Measurements from ENCODE around the gene FCSK. TPM values are rescaled to one million over a fixed set of nuclear protein-coding genes. Genes with fewer than 3 reads are reported as not detected.

Gene FCSK
- total and polyA plus RNA-seq, 10 of the 15 experiments (the other 5 are each of a cell fraction or from before 2014, with no cell fraction given): 0.60 to 17.6 (median 7.4) TPM

DNA sequence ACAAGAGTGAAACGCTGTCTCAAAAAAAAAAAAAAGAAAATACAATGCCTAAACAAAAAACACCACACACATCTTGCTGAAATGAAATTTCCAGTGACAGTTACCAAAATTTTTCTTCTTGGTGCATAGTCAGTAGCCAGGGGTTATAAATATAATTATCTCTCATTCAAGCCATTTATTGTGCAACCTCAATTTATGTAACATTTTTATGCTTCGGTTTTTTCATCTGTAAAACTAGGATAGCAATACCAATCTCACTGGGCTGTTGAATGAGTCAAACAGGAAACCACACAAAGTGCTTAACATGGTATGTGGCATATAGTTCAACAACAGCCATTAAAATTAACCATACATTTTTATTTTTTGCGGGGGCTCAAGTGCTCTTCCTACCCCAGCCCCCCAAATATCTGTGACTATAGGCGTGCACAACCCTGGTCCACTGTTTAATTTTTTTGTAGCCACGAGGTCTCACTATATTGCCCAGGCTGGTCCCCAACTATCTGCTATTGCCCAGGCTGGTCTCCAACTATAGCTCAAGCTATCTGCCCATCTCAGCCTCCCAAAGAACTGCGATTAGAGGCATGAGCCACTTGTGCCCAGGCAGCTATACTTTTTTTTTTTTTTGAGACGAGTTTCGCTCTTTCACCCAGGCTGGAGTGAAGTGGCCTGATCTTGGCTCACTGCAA is 66.4 kb downstream of the FCSK start (continued):
- TF ChIP-seq, protein P1, sequence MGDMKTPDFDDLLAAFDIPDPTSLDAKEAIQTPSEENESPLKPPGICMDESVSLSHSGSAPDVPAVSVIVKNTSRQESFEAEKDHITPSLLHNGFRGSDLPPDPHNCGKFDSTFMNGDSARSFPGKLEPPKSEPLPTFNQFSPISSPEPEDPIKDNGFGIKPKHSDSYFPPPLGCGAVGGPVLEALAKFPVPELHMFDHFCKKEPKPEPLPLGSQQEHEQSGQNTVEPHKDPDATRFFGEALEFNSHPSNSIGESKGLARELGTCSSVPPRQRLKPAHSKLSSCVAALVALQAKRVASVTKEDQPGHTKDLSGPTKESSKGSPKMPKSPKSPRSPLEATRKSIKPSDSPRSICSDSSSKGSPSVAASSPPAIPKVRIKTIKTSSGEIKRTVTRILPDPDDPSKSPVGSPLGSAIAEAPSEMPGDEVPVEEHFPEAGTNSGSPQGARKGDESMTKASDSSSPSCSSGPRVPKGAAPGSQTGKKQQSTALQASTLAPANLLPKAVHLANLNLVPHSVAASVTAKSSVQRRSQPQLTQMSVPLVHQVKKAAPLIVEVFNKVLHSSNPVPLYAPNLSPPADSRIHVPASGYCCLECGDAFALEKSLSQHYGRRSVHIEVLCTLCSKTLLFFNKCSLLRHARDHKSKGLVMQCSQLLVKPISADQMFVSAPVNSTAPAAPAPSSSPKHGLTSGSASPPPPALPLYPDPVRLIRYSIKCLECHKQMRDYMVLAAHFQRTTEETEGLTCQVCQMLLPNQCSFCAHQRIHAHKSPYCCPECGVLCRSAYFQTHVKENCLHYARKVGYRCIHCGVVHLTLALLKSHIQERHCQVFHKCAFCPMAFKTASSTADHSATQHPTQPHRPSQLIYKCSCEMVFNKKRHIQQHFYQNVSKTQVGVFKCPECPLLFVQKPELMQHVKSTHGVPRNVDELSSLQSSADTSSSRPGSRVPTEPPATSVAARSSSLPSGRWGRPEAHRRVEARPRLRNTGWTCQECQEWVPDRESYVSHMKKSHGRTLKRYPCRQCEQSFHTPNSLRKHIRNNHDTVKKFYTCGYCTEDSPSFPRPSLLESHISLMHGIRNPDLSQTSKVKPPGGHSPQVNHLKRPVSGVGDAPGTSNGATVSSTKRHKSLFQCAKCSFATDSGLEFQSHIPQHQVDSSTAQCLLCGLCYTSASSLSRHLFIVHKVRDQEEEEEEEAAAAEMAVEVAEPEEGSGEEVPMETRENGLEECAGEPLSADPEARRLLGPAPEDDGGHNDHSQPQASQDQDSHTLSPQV (IDR thresholded peaks at IDR 0.05): no peak
- TF ChIP-seq SP1 (IDR thresholded peaks at IDR 0.05; ENCODE audit: low read depth, low read length) (no peak), PAX8 (IDR thresholded peaks at IDR 0.05) (no peak), TARDBP (IDR thresholded peaks at IDR 0.05; ENCODE audit: borderline replicate concordance) (no peak), HDAC2 (IDR thresholded peaks at IDR 0.05) (no peak), SREBF1 (IDR thresholded peaks at IDR 0.05; ENCODE audit: low read length) (no peak), STAT1 (conservative IDR thresholded peaks at IDR 0.05) (no peak), BMI1 (IDR thresholded peaks at IDR 0.05; ENCODE audit: borderline replicate concordance) (no peak), IKZF2 (IDR thresholded peaks at IDR 0.05) (0 out of 4 replicates have a peak, but pooled peaks of 1 of the 2 experiments have one; percentile 9), CREM (IDR thresholded peaks at IDR 0.05; ENCODE audit: low read depth) (peak; percentile 24; the same call in 1 of the 2 replicates), RUNX3 (IDR thresholded peaks at IDR 0.05; ENCODE audit: low read length) (peak; percentile 94), SIN3A (IDR thresholded peaks at IDR 0.05; ENCODE audit: low read depth, low read length) (no peak), HDGF (IDR thresholded peaks at IDR 0.05) (no peak), TCF7 (IDR thresholded peaks at IDR 0.05; ENCODE audit: borderline replicate concordance) (no peak)
- TF ChIP-seq, protein P2, sequence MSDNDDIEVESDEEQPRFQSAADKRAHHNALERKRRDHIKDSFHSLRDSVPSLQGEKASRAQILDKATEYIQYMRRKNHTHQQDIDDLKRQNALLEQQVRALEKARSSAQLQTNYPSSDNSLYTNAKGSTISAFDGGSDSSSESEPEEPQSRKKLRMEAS (IDR thresholded peaks at IDR 0.05; ENCODE audit: low read depth, low read length): no peak
- TF ChIP-seq, protein P3, sequence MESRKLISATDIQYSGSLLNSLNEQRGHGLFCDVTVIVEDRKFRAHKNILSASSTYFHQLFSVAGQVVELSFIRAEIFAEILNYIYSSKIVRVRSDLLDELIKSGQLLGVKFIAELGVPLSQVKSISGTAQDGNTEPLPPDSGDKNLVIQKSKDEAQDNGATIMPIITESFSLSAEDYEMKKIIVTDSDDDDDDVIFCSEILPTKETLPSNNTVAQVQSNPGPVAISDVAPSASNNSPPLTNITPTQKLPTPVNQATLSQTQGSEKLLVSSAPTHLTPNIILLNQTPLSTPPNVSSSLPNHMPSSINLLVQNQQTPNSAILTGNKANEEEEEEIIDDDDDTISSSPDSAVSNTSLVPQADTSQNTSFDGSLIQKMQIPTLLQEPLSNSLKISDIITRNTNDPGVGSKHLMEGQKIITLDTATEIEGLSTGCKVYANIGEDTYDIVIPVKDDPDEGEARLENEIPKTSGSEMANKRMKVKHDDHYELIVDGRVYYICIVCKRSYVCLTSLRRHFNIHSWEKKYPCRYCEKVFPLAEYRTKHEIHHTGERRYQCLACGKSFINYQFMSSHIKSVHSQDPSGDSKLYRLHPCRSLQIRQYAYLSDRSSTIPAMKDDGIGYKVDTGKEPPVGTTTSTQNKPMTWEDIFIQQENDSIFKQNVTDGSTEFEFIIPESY (IDR thresholded peaks at IDR 0.05): no peak
- TF ChIP-seq, protein P4, sequence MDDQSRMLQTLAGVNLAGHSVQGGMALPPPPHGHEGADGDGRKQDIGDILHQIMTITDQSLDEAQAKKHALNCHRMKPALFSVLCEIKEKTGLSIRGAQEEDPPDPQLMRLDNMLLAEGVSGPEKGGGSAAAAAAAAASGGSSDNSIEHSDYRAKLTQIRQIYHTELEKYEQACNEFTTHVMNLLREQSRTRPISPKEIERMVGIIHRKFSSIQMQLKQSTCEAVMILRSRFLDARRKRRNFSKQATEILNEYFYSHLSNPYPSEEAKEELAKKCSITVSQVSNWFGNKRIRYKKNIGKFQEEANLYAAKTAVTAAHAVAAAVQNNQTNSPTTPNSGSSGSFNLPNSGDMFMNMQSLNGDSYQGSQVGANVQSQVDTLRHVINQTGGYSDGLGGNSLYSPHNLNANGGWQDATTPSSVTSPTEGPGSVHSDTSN (IDR thresholded peaks at IDR 0.05; ENCODE audit: insufficient replicate concordance, low read depth, low read length): no peak
- TF ChIP-seq, protein P5, sequence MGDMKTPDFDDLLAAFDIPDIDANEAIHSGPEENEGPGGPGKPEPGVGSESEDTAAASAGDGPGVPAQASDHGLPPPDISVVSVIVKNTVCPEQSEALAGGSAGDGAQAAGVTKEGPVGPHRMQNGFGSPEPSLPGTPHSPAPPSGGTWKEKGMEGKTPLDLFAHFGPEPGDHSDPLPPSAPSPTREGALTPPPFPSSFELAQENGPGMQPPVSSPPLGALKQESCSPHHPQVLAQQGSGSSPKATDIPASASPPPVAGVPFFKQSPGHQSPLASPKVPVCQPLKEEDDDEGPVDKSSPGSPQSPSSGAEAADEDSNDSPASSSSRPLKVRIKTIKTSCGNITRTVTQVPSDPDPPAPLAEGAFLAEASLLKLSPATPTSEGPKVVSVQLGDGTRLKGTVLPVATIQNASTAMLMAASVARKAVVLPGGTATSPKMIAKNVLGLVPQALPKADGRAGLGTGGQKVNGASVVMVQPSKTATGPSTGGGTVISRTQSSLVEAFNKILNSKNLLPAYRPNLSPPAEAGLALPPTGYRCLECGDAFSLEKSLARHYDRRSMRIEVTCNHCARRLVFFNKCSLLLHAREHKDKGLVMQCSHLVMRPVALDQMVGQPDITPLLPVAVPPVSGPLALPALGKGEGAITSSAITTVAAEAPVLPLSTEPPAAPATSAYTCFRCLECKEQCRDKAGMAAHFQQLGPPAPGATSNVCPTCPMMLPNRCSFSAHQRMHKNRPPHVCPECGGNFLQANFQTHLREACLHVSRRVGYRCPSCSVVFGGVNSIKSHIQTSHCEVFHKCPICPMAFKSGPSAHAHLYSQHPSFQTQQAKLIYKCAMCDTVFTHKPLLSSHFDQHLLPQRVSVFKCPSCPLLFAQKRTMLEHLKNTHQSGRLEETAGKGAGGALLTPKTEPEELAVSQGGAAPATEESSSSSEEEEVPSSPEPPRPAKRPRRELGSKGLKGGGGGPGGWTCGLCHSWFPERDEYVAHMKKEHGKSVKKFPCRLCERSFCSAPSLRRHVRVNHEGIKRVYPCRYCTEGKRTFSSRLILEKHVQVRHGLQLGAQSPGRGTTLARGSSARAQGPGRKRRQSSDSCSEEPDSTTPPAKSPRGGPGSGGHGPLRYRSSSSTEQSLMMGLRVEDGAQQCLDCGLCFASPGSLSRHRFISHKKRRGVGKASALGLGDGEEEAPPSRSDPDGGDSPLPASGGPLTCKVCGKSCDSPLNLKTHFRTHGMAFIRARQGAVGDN (IDR thresholded peaks at IDR 0.05): no peak; the same call in 1 of the 2 replicates
